ENCODE results near the gene LPP. TPM values are rescaled to one million over a fixed set of nuclear protein-coding genes. Genes with fewer than 3 reads are reported as not detected.

LPP gene
- total RNA-seq, 4 donors from 2014 or later, result 183 to 293 (median 242) TPM

- no peak overlapping the region for H3K27ac ChIP-seq
- TF ChIP-seq CTCF (IDR thresholded peaks at IDR 0.05) (no peak), EP300 (IDR thresholded peaks at IDR 0.05) (no peak), POLR2A (IDR thresholded peaks at IDR 0.05) (no peak)
- no peak for DNase-seq (ENCODE audit: low spot score in 2 of 2)
- no peaks in the 10 kb centered on the region for H3K9me3 ChIP-seq
- H3K36me3 ChIP-seq, result no peaks in the 10 kb centered on the region
- H3K27me3 ChIP-seq, result no peaks in the 10 kb centered on the region
- no peak overlapping the region for H3K4me3 ChIP-seq
- 85 to 95% methylated on average over 5 of the region's 5 CpGs for WGBS, 2 donors
- peaks cover 0 to 28% (median 16%) of the 10 kb centered on the region in 4 donors for H3K4me1 ChIP-seq
Measured at GRCh38 chr3:188431040-188431439, 277.1 kb downstream of the LPP start.

GRCh38 chr3:188431553-188431952 lies 277.6 kb downstream of the LPP start:
- DNase-seq (ENCODE audit: low spot score in 2 of 2), result no peak
- WGBS, 2 donors, result 88 to 90% methylated on average over 3 of the region's 3 CpGs
- H3K36me3 ChIP-seq, result no peaks in the 10 kb centered on the region
- TF ChIP-seq POLR2A (IDR thresholded peaks at IDR 0.05) (no peak), EP300 (IDR thresholded peaks at IDR 0.05) (peak in 1 of 2 donors; percentile 57)
- H3K27me3 ChIP-seq, result no peaks in the 10 kb centered on the region
- H3K4me3 ChIP-seq, result no peak overlapping the region
- no peak overlapping the region for H3K27ac ChIP-seq
- peaks cover 0 to 28% (median 16%) of the 10 kb centered on the region in 4 donors for H3K4me1 ChIP-seq
- no peaks in the 10 kb centered on the region for H3K9me3 ChIP-seq

GRCh38 chr3:188432802-188433520 lies 279.0 kb downstream of the LPP start:
- Histone ChIP-seq H3K36me3 (no peaks in the 10 kb centered on the region), H3K27me3 (no peaks in the 10 kb centered on the region), H3K27ac (peak overlapping the region in 3 of 4 donors; percentile 0 to 62 (median 34)), H3K4me3 (no peak overlapping the region), H3K4me1 (peaks cover 0 to 33% (median 16%) of the 10 kb centered on the region in 4 donors), H3K9me3 (no peaks in the 10 kb centered on the region)
- no peak for DNase-seq (ENCODE audit: low spot score in 2 of 2)
- WGBS, 2 donors, result 43 to 51% methylated on average over 6 of the region's 6 CpGs
- TF ChIP-seq CTCF (IDR thresholded peaks at IDR 0.05), result no peak
- TF ChIP-seq EP300 (IDR thresholded peaks at IDR 0.05), result no peak
- TF ChIP-seq POLR2A (IDR thresholded peaks at IDR 0.05), result no peak

- no peak for TF ChIP-seq POLR2A (IDR thresholded peaks at IDR 0.05)
- TF ChIP-seq CTCF (IDR thresholded peaks at IDR 0.05), result peak in 1 of 5 experiments; percentile 10
- no peaks in the 10 kb centered on the region for H3K27me3 ChIP-seq
- H3K9me3 ChIP-seq, result no peaks in the 10 kb centered on the region
- no peaks in the 10 kb centered on the region for H3K36me3 ChIP-seq
- H3K4me3 ChIP-seq, result no peak overlapping the region
- 71 to 73% methylated on average over 5 of the region's 5 CpGs for WGBS, 2 donors
- H3K4me1 ChIP-seq, result peaks cover 0 to 37% (median 18%) of the 10 kb centered on the region in 4 donors
- no peak for DNase-seq (ENCODE audit: low spot score in 2 of 2)
- peak overlapping the region in 3 of 4 donors; percentile 0 to 62 (median 34) for H3K27ac ChIP-seq
Measured at GRCh38 chr3:188433521-188434150, 279.7 kb downstream of the LPP start.

- no peak for DNase-seq (ENCODE audit: low spot score in 2 of 2)
- no peaks in the 10 kb centered on the region for H3K36me3 ChIP-seq
- no peak overlapping the region for H3K4me3 ChIP-seq
- peaks cover 0 to 39% (median 21%) of the 10 kb centered on the region in 4 donors for H3K4me1 ChIP-seq
- 68 to 79% methylated on average over 3 of the region's 3 CpGs for WGBS, 2 donors
- H3K27ac ChIP-seq, result no peak overlapping the region
- H3K9me3 ChIP-seq, result no peaks in the 10 kb centered on the region
- TF ChIP-seq EP300 (IDR thresholded peaks at IDR 0.05), result no peak
- TF ChIP-seq POLR2A (IDR thresholded peaks at IDR 0.05), result no peak
- no peak for TF ChIP-seq CTCF (IDR thresholded peaks at IDR 0.05)
- H3K27me3 ChIP-seq, result no peaks in the 10 kb centered on the region
Measured at GRCh38 chr3:188434594-188434993, 280.6 kb downstream of the LPP start.

All from tibial nerve (tissue), 4 donors.